ENCODE measurements around the gene TNFAIP8. TPM values are rescaled to one million over a fixed set of nuclear protein-coding genes. Genes with fewer than 3 reads are reported as not detected.

TNFAIP8 gene
- total RNA-seq, 2 donors from 2014 or later: 29.6 to 39.5 TPM

DNA sequence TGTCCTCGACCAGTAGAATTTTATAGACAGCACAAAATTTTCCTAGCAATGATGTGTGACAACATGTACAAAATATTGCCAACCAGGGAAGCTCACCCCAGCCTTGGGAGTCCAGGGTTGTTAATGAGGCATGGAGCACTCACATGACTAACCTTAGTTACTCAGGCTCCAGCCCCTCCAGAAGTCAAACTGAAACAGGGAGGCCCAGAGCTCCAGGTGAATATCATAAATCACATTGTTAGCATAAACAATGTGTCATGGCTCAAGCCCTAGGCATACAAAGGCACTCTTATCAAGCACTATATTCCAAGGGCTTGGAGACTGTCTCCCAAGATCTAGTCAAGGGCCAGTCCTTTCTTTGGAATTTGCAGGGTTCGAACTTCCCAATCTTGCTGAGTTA lies 44.4 kb downstream of the TNFAIP8 start:
- no peaks in the 10 kb centered on the region for H3K36me3 Mint-ChIP-seq (ENCODE audit: low read depth)
- no peaks in the 10 kb centered on the region for H3K27me3 Mint-ChIP-seq (ENCODE audit: insufficient read depth)
- DNase-seq: no peak
- TF ChIP-seq, protein P1, sequence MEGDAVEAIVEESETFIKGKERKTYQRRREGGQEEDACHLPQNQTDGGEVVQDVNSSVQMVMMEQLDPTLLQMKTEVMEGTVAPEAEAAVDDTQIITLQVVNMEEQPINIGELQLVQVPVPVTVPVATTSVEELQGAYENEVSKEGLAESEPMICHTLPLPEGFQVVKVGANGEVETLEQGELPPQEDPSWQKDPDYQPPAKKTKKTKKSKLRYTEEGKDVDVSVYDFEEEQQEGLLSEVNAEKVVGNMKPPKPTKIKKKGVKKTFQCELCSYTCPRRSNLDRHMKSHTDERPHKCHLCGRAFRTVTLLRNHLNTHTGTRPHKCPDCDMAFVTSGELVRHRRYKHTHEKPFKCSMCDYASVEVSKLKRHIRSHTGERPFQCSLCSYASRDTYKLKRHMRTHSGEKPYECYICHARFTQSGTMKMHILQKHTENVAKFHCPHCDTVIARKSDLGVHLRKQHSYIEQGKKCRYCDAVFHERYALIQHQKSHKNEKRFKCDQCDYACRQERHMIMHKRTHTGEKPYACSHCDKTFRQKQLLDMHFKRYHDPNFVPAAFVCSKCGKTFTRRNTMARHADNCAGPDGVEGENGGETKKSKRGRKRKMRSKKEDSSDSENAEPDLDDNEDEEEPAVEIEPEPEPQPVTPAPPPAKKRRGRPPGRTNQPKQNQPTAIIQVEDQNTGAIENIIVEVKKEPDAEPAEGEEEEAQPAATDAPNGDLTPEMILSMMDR (conservative IDR thresholded peaks at IDR 0.05): no peak
- no peak overlapping the region for H3K27ac Mint-ChIP-seq
- no peaks in the 10 kb centered on the region for H3K9me3 Mint-ChIP-seq
- H3K9me3 ChIP-seq (ENCODE audit: control insufficient read depth, low read length): no peaks in the 10 kb centered on the region
- H3K4me1 ChIP-seq (ENCODE audit: control insufficient read depth, insufficient read depth, low read length): peaks cover 5% of the 10 kb centered on the region
- peaks cover 8% of the 10 kb centered on the region for H3K36me3 ChIP-seq (ENCODE audit: control insufficient read depth, insufficient read depth, low read length)
- H3K4me3 Mint-ChIP-seq: no peak overlapping the region
- peaks cover 10% of the 10 kb centered on the region for H3K4me1 Mint-ChIP-seq
- no peak overlapping the region for H3K27ac ChIP-seq (ENCODE audit: low read depth, low read length)
- 94 to 100% methylated on average over 2 of the region's 2 CpGs for WGBS, 2 experiments (ENCODE audit: insufficient coverage in 1 of 2, insufficient read length in 1 of 2)
- H3K27me3 ChIP-seq (ENCODE audit: control insufficient read depth, insufficient read depth, low read length, poor library complexity, severe bottlenecking): no peaks in the 10 kb centered on the region
- H3K4me3 ChIP-seq (ENCODE audit: low read length): no peak overlapping the region
- no peak overlapping the region for H3K9ac ChIP-seq (ENCODE audit: extremely low read depth, low read length, poor library complexity, severe bottlenecking)

DNA sequence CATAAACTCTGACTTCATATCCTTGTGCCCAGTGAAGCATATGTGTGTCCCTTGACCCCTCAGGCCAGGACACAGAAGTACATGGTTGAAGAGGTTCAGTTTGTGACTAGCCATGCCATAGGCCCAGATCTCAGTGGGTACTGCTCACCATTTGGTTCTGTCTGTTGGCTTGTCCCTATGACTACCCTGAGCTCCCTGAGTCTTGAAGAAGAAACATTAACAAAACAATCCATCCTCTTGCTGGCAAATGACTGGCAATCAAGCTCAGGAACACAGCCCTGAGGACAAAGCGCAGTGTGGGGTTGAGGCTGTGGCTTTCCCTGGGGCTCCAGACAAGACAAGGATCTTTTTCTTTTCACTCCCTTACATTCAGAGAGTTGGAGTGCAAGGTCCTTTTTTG lies 46.3 kb downstream of the TNFAIP8 start:
- no peaks in the 10 kb centered on the region for H3K36me3 ChIP-seq (ENCODE audit: control insufficient read depth, insufficient read depth, low read length)
- no peak overlapping the region for H3K27ac ChIP-seq (ENCODE audit: low read depth, low read length)
- no peak overlapping the region for H3K9ac ChIP-seq (ENCODE audit: extremely low read depth, low read length, poor library complexity, severe bottlenecking)
- Mint-ChIP-seq H3K9me3 (no peaks in the 10 kb centered on the region), H3K27me3 (ENCODE audit: insufficient read depth) (no peaks in the 10 kb centered on the region), H3K36me3 (ENCODE audit: low read depth) (no peaks in the 10 kb centered on the region), H3K4me1 (peaks cover 13% of the 10 kb centered on the region), H3K4me3 (no peak overlapping the region), H3K27ac (no peak overlapping the region)
- DNase-seq: no peak
- WGBS, 2 experiments (ENCODE audit: insufficient coverage in 1 of 2, insufficient read length in 1 of 2): 38% methylated on average over 1 of the region's 1 CpG; no CpG with 5 or more reads in 1 of the 2 experiments
- TF ChIP-seq, protein P1 (conservative IDR thresholded peaks at IDR 0.05): no peak
- H3K4me3 ChIP-seq (ENCODE audit: low read length): no peak overlapping the region
- no peaks in the 10 kb centered on the region for H3K27me3 ChIP-seq (ENCODE audit: control insufficient read depth, insufficient read depth, low read length, poor library complexity, severe bottlenecking)
- no peaks in the 10 kb centered on the region for H3K9me3 ChIP-seq (ENCODE audit: control insufficient read depth, low read length)
- peaks cover 10% of the 10 kb centered on the region for H3K4me1 ChIP-seq (ENCODE audit: control insufficient read depth, insufficient read depth, low read length)

DNA sequence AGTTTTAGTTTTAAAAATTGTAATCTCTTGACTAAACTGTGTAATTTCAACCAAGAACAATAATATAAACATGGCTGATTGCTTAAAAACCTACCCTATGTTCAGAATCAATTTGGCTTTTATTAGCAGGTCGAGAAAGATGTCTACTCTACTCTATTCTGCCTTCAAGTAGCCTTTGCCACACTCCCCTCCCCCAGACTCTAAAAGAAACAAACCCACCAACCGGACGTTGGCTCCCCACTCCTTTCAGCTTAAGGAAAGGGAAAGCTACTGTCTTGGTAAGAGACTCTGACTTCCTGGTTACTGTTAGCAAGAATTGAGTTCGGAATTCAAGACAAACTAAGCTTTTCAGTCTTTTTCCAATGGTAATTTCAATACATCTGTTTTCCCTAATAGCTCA lies 46.7 kb downstream of the TNFAIP8 start:
- Histone ChIP-seq H3K9ac (ENCODE audit: extremely low read depth, low read length, poor library complexity, severe bottlenecking) (no peak overlapping the region), H3K9me3 (ENCODE audit: control insufficient read depth, low read length) (no peaks in the 10 kb centered on the region), H3K4me3 (ENCODE audit: low read length) (no peak overlapping the region), H3K27ac (ENCODE audit: low read depth, low read length) (no peak overlapping the region), H3K36me3 (ENCODE audit: control insufficient read depth, insufficient read depth, low read length) (no peaks in the 10 kb centered on the region), H3K4me1 (ENCODE audit: control insufficient read depth, insufficient read depth, low read length) (peaks cover 10% of the 10 kb centered on the region), H3K27me3 (ENCODE audit: control insufficient read depth, insufficient read depth, low read length, poor library complexity, severe bottlenecking) (no peaks in the 10 kb centered on the region)
- Mint-ChIP-seq H3K4me3 (no peak overlapping the region), H3K36me3 (ENCODE audit: low read depth) (no peaks in the 10 kb centered on the region), H3K4me1 (peaks cover 13% of the 10 kb centered on the region), H3K27ac (no peak overlapping the region), H3K9me3 (no peaks in the 10 kb centered on the region), H3K27me3 (ENCODE audit: insufficient read depth) (no peaks in the 10 kb centered on the region)
- DNase-seq: no peak
- TF ChIP-seq, protein P1 (conservative IDR thresholded peaks at IDR 0.05): no peak
- WGBS, 2 experiments (ENCODE audit: insufficient coverage in 1 of 2, insufficient read length in 1 of 2): 70 to 92% methylated on average over 2 to 4 of the region's 4 CpGs
